Lung microvascular endothelial cell (primary cell): Measurements from ENCODE around the gene MYLK. TPM values are rescaled to one million over a fixed set of nuclear protein-coding genes. Genes with fewer than 3 reads are reported as not detected.
"Not testable (repeated sequence)": the region's sequence is repeated elsewhere in the genome, so short reads cannot be mapped to it uniquely, and the experiment has no call there.

Source experiments
- DNase-seq, 2 donors: peaks; one replicate each; pipeline versions ENCODE4 v3.0.0 to v3.0.0-alpha.2; 2010; ENCODE audit warnings: low read depth in 2 of 2
- total RNA-seq: library from RNA; depleted of rRNA; stranded (reverse); fragments of >200 nt; gene quantifications from 2 replicates; pipeline ENCODE4 v1.2.1, GENCODE V29; 2014

MYLK gene
- total RNA-seq, 1 donor from 2014 or later = 2.8 TPM

DNA sequence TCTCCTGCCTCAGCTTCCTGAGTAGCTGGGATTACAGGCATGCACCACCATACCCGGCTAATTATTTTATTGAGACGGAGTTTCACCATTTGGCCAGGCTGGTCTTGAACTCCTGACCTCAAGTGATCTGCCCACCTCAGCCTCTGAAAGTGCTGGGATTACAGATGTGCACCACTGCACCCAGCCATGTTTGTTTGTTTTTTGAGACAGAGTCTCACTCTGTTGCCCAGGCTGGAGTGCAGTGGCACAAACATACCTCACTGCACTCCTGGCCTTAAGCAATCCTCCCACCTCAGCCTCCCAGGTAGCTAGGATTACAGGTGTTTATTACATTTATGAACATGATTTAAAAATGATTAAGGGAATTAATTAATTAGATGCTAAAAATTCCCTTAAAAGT is 281.0 kb downstream of the MYLK start:
- not testable (repeated sequence) for DNase-seq

GRCh38 chr3:123602325-123602724 is 281.8 kb downstream of the MYLK start:
- peak; percentile 81 to 85 for DNase-seq

- not testable (repeated sequence) for DNase-seq
Observed at GRCh38 chr3:123600863-123601262, 283.3 kb downstream of the MYLK start.

- DNase-seq = no peak
Observed at GRCh38 chr3:123597561-123597960, 286.6 kb downstream of the MYLK start.

- DNase-seq = peak; percentile 48 to 64
Observed at GRCh38 chr3:123595396-123596180, 288.5 kb downstream of the MYLK start.

- no peak for DNase-seq
Observed at GRCh38 chr3:123593381-123593780, 290.8 kb downstream of the MYLK start.

- no peak for DNase-seq
Observed at GRCh38 chr3:123590685-123591450, 293.3 kb downstream of the MYLK start.

DNA sequence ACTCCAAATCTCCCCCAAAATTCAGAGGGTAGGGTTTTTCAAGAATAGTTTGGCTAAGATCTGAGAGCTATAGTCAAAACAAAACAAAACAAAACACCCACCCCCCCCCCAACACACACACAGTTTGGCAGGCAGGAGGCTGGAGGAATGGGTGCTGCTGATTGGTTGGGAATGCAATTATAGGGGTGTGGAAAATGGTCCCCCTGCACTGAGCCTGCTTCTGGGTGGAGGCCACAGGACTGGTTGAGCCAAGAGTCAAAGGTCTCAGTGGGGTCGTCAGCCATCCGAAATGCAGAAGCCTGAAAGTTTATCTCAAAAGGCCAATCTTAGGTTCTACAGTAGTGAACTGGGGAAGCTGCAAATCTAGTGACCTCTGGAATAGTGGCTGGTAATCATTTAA is 296.7 kb downstream of the MYLK start:
- no peak for DNase-seq

GRCh38 chr3:123586968-123587367 is 297.2 kb downstream of the MYLK start:
- DNase-seq = no peak

- peak; percentile 44 to 63 for DNase-seq
Observed at GRCh38 chr3:123586131-123586530, 298.0 kb downstream of the MYLK start.

DNA sequence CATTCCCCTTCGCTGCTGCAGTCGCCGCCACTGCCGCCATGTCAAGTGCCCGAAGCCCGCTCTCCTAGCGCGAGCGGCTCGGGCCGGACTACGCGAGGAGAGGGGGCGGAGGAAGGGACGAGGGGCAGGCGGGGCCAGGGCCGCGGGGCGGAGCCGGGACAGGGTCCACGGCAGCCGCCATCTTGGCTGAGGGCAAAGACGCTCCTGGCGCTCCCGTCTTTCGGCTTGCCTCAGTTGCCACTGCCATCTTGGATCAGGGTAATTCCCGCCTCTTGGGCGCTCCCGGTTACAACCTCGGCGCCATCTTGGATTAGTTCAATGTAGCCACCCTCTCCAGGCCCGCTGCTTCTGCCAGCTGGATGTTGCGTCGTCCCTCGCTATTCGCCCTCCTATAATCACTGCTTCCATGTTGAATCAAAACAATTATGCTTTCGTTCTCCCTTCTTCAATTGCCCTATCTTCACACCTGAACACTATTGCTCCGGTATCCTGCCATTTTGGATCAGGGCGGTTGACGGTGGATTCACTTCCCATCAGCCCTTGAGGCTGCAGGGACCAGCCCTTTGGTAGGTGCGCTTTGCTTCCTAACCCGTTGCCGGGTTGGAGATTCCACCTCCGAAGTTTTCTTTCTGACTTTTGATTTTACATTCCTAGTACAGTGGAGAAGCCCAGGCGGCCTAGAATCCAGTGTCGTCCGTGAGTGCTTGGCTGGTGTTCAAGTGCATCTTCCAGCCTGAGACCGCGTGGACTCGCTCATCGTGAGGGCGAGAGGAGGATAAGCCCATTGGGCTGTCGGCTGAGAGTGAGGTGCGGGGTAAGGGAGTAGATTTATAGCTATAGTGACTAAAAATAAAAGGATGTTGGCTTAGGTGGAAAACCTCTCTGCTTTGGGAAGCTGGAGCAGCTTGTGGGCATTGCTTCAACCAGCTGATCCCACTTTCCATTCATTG is 298.9 kb downstream of the MYLK start, which contains the start of gene HACD2:
Gene HACD2, minus strand, starts transcription at position 66 of the 950 bp plus-strand sequence. Its CDS starts 26 bp downstream, at position 40.
- DNase-seq = peak; percentile 98

DNA sequence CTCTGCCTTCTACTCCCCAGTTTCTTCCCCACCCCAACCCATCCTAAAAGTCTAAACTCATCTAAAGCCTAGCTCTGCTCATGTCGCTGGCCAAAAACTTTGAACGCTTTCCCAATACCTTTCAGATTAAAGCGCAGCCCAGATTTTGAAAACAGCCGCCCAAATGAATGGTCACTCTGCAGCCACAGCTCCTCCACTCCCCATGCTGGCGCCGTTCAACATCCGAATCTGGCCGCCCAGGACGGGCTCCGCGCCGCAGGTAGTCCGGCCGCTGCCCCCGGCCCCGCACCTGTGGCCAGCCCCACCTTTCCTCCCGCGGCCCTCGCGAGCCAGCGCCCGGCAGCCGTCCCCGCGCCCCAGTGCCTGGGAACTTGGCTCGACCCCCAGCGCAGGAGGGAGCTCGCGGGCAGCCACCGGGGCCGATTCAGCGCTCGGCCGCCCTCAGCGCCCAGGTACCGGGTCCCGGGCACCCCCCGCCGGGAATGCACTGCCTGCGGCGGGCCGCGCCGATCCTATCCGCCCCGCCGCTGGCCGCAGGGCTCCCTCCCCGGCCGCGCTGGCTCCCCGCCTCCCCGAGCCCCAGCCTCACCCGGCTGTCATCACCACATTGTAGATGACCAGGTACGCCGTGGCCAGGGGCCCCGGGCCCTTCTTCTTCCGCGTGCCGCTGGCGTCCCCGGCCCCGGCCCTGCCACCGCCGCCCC is 299.7 kb downstream of the MYLK start:
- DNase-seq = no peak

DNA sequence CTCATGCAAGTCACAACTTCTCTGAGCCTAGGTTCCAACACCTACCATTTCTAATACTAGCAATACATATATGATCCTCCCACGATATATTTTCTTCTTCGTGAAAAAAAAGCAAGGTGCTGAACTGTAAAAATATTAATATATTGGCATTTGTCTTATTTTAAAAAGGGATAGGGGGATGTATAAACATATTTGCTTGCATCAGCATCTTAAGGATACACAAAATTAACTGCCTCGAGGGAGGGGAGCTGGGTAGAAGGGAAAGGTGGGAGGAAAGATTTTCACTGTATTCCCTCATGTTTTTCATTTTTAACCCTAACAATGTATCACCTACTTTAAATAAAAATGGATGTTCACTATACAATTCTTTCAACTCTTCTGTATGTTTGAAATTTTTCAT is 300.6 kb downstream of the MYLK start:
- DNase-seq = no peak

GRCh38 chr3:123582315-123582714 is 301.8 kb downstream of the MYLK start:
- no peak for DNase-seq

- peak in 1 of 2 donors; percentile 28 for DNase-seq
Observed at GRCh38 chr3:123576122-123576521, 308.0 kb downstream of the MYLK start.

DNA sequence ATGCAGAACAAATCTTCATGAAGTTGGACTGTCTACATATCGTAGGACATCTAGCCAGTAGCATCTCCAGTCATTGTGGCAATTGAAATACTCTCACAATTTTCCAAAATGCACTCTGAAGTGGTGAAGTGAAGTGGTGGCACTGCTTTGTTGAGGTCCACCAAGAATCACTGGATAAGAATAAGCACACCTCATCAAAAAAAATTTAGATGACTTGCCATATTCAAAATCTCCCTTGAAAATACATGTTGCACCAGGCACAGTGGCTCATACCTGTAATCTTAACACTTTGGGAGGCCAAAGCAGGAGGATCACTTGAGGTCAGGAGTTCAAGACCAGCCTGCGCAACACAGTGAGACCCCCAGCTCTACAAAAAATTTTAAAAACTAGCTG is 312.2 kb downstream of the MYLK start:
- no peak for DNase-seq

DNA sequence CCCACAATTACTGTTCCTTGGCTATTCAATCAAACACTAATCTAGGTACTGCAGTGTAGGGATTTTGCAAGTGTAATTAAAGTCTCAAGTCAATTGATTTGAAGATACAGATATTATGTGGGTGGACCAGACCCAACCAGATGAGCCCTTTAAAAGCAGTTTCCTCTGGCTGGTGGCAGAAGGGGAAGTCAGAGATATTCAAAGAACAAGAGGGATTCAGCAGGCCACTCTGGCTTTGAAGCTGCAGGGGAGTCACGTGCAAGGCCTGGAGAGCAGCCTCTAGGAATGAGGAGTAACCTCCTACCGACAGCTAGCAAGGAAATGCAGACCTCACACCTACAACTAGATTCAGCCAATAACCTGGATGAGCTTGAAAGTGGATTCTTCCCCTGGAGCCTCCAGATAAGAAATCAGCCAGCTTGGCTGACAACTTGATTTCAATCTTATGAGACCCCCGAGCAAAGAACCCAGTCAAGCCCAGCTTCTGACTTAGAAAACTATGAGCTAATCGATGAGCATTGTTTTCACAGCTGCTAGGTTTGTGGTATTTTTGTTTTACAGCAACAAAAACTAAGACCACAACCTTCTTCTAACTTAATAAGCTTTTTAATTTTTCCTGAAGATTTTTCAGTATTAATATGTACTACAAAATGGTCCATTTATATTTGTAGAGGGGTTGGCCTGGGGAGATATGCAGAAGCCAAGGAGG is 312.7 kb downstream of the MYLK start:
- DNase-seq = no peak

DNA sequence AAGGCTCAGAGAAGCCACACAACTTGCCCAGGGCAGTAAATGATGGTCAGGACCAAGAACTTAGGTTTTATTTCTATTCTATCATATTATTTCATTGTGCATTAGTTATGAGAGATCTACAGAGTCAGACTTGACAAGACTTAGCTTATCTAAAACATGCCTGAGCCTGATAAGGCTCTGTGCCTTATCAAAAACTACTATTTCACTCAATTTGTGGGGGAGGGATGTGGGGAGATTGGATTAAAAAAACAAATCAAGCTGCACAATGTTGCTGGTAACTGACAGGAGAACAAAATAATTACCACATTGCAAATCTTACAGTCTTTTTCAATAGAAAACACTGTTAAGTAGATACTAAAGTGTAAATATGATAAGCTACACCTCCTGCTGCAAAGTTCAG is 315.3 kb downstream of the MYLK start:
- DNase-seq = no peak

- DNase-seq = no peak
Observed at GRCh38 chr3:123568034-123568433, 316.1 kb downstream of the MYLK start.

DNA sequence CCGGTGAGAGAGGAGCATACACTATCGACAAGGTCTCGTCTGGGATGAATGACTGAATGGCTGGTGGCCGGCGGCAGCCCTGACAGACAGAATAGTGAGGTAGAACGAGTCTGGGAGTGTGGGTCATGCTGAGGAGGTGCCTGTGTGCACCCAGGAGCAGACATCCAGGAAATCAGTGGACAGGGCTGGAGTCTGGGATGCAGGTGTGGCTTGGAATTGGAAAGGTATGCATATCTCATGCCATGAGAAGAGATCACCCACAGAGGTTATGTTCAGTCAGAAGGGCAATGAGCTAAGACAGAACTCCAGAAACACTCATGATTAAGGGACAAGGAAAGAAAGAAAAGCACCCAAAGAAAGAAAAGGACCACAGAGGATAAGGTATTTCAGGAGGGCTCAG is 320.1 kb downstream of the MYLK start:
- no peak for DNase-seq
